Measurements from ENCODE around the gene GRK5.

The GRK5 gene

DNA sequence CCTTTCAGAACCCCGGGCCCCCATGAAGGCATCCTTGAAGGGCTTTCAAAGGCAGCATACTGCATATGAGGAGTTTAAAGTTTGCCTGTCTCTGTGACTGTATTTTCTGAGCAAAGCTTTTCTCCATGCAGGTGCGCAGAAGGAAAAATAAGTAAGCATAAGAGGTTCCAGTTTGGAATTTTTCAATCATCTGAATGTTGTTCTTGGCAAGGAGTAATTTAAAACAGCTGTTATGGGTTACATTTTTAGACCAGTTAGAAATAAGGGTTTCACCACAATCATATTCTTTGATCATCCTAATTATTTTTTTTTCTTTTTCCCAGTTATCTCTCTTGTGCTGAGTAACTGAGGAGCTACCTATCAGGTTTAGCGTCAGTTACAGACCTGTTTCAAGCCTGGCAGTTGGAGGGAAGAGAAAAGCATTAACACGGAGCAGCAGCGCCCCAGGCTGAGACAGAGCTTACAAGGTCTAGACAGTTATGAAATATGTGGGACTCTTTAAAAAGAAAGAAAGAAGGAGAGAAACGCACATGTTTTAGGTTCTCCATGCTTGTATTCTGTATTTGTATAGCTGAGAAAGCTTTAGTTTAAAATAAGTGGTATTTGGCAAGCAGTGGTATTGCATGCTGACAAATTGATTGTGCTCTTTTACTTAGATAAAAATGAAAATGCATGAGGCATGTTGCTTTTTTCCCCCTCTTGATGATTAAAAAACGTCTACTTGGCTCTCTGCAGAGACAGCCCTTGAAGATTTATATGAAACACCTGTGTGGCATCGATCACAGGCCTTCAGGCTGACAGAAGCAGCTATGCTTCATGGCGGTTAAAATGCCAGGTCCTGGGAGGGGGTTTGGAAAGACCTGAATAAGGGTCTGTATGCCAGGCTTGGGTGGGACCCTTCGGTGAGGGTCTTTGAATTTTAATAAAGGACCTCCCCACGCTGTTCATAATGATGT is 157.6 kb downstream of the GRK5 start:
- no peak for DNase-seq

DNA sequence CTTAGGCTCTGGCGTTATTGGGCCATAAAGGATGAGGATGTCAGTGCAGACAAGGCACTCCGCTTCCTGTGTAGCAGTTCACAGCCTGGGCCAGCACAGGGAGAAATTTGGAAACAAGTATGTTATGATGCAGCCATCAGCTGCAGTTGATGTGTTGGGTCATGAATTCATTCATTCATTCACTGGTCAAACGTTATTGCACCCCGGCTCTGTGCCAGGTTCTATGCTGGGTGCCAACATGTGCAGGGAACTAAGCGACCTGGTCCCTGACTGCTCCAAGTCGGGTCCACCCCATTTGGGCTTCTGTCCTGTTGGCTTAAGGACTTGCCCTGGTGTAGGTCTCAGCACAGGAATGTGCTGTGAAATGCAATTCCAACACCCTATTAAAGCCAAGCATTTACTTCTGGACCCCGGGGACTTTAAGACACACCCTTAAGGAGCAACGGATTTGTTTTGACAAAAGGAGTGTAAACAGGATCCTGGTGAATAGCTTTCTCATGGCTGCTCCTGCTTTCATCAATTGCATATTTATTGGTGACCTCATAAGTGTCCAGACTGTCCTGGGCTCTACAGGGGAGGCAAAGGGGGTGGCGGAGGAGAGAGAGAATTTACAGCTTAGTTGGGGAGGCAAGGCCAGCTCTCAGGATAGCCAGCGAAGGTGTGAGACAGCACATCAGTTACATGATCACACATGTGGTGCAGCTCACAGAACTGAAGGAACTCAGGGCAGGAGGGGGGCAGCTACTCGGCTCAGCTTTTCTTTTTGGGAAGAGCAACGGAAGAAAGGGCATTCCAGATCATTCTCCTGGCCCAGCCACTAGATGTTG is 158.6 kb downstream of the GRK5 start:
- DNase-seq = no peak

DNA sequence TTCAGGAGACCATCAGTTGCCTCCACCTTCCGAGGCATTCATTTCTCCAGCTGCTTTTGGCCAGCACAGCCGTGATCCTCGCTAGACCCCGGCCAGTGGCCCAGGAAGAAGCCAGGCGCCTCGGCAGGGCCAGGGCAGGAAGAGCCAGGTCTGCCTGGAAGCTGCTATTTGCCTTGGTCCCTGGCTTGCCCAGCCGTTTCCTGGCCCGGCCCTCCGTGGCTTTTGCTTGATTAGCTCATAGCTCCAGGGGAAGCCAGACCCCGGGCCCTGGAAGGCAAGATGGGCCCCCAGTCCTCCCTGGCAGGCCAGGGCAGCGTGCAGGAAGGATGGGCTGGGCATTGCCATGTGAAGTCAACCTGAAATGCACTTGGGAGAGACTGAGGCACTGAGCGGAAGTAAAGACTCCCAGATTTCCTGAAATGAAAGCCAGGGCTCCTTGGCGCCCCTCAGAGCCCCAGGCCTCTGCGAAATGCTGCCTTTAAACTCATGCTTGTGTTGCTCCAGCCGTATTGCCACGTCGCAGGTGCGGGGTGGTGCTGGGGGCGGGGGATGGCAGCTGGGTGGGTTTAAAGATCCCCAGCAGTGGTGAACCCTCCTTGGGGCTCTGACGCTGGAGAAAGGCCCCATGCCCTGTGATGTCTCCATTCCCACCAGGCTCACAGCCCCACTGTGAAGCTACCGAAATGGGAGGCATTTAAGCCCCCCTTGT is 160.6 kb downstream of the GRK5 start:
- DNase-seq = no peak

DNA sequence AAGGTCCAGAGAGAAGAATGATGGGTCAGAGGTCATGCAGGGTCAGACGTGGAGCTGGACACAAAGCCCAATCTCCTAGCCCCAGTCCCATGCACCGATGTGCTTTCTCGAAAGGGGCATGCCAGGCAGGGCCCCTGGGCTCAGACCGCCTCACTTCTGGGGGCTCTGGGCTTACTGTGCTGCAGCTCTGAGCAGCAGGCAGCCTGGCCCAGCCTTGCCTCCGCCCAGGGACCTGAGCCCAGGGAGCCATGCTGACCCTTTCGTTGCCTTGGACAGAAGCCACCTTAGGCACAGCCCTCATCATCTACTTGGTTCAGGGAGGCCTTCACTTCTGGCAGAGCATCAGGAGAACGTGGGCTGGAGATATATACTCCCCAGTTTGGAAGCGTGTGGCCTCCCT is 161.2 kb downstream of the GRK5 start:
- no peak for DNase-seq

DNA sequence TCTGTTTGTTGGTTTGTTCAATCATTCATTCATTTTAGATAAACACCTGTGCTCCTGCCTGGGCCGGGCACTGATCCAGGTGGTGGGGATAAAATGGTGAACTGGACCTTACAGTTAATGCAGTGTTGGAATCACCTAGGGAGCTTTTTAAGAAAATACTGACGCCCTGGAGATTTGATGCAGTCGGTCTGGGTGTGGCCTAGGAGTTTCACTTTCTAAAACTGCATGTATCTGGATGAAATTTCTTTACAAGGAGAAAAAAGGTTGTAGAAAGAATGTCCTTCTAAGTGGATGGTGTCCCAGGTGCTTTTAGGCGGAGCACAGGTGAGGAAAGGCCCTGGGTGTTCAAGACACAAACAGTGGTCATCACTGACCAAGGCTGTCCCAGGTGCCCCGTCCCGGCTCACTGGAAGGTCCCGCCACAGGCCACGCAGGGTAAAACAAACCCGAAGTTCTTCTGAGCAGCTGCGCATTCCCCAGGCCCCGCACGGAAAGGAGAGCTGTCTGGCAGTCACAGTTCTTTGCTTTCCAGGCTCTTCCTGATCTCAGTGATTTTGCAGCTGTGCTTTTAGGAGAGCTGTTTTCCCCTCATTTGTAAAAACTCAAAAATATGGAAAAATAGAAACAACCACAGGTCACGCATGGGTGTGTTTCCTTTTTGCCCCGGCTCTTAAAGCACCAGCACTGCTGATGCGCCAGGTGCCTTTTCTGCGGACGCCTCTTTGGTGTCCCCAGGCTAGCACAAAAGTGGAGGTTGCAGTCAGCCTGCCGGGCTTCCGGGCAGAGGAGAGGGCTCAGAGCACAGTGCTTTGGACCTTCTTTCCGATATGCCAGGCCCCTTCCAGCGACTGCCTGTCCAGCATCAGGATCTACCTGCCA is 161.9 kb downstream of the GRK5 start:
- DNase-seq = no peak

DNA sequence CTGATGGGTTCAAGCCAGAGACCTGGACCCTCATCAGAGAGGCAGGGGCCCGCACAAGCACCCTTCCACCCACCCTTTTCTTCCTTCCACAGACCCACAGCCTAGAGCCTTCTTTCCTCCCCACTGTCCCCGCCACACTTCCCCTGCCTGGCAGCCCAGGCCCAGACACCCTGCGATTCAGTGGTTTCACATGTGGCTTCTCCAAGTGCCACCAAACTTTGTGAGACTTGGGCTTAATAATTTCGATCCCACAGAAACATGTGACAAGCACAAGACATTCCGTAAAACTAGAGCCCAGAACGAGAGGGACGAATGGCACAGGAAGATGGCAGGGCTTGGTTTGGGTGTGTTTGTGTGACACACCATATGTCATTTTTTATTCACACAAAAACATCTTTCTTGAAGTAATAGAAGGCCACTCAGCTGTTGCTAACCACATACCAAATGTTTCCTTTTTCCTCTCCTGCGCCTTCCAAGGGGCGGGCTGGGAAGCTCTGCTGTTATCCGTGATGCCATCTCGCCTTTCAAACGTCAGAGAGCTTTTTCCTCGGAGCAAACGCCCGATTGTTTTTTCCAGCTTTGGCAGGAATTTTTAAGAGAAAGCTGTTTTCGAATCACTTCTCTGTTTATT is 162.9 kb downstream of the GRK5 start:
- DNase-seq = no peak

DNA sequence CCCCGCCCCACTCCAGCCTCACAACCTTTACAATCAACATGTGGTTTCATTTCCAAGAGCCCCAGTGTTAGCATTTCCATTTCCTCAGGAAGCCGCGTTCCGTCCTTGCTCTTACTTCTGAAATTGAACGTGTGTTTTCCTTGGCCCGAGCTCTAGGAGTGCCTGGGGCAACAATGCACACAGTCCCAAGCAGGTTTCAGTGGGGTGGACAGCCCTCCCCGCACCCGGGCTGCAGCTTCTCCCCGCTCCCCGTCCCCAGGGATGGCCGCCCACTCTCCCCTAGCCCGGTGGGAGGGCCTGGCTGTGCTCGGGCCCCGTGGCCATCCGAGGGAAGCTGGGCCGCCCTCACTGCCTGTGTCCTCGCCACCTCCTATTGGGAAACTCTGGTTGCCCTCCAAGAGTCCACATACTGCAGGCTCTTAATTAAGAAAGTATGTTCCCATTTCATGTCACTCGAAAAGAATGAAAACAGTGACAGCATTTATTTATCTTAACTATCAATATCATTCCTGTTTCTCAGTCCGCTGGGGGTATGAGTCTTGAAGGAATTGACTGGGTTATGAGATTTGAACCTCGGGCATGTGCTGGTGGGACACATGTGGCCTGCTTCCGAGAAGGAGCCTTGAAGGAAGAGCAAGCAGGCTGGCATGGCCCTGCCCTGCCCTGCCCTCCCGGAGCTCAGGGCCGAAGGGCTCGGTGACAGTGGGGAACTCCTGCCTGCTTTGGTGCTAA is 163.8 kb downstream of the GRK5 start:
- DNase-seq = no peak

DNA sequence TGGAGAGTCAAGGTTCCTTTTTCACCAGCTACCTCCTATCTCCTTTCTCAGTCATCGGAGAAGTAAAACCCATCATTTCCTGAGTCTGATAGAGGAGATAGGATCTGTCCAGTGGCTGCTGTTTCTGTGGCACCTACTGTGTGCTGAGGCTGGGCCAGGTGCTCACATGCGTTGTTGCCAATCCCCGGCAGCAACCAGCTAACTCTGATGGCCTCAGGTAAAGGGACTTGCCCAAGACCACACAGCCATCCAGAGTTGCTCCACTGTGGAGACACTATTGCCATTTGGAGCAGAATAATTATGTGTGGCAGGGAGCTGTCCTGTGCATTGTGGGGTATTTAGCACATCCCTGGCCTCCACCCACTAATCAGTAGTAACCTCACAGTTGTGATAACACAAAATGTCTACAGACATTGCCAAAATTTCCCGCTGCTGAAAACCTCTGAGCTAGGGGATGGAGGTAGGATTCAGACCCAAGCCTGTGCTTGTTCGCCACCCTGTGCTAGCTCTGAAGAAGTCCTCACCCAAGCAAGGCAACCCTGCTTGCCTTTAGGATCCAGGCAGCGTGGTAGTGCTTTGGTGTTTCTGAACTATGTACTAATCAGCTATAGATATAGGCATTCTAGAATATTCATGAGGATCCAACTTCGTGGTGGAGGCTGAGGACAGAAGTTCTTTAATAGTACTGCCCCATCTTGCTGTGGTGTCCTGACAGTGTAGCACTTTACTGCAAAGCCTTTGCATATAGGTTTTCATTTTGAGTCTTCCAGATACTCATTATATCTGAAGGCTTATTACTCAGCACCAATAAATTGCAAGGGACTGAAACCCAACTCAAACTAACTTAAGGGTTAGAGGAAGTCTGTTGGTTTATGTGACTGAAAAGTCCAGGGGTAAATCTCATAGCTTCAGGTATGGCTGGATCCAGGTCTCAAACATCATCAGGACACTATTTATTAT is 164.6 kb downstream of the GRK5 start:
- no peak for DNase-seq

DNA sequence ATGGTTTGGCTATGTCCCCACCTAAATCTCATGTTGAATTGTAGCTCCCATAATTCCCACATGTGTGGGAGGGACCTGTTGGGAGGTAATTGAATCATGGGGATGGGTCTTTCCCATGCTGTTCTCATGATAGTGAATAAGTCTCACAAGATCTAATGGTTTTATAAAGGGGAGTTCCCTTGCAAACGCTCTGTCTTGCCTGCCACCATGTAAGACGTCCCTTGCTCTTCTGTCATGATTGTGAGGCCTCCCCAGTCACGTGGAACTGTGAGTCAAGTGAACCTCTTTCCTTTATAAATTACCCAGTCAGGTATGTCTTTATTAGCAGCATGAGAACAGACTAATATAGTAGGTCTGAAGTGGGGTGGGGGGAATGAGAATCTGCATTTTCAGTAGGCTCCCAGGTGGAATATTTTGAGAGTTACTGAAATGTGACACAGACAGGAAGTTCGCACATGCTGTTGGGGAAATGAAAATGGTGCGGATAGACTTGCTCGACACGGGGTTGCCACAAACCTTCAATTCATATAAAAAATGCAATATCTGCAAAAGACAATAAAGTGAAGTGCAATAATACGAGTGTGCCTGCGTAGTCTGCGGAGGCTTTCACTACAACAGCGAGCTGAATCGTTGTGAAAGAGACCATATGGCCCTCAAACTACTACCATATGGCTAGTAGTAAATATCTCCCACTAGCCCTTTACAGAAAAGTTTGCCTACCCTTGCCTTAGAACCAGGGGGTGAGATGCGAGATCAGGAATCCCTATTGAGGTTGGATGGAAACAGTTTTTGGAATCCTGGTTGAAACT is 166.1 kb downstream of the GRK5 start:
- no peak for DNase-seq

DNA sequence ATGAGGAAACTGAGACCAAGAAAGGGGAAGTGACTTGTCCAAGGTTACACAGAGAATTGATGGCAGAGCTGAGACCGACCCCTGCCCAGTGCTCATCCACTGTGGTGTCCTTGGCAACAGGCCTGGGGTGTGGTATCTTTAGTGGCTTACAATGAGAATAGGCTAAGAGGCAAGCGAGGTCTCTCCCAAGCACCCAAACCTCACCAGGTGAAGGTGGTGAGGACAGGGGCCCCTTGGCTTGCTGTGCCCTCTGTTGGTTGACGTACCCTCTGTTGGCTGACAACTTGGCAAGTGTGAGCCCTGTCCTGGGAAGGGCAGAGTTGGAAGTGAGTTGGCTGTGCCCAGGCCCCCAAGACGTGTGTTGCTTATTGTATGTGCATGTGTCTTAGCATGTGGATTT is 166.9 kb downstream of the GRK5 start:
- DNase-seq = no peak

DNA sequence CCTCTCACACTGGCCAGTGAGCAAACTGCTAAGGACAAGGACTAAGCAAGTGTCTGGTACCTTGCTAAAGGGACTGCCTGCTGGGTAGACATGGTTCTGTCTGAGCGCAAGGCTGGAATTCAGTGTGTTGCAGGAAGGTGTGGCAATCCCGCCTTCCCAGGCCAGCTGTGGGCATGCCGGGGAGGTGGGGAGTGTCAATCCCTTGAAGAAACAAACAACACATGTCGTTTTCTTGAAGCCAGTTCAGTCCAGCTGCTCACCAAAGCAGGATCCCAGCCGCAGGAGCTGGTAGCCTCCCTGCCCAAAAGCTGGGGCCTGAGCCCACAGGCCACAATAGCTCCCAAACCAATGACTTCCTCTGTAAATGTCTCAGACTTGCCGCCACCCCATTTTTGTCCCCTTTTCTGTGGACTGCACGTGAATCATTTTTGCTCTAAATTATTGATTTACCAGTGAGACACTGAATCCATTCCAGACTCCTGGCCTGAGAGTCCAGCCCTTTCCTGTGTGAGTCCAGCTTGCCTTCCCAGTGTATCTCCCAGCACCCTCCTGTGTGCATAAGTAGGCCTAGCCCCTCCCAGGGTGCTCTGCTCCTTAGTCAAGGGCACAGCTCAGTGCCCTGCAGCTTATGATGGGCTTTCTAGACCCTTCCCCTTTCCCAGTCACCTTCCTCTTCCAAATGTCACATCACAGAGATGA is 168.4 kb downstream of the GRK5 start:
- no peak for DNase-seq

DNA sequence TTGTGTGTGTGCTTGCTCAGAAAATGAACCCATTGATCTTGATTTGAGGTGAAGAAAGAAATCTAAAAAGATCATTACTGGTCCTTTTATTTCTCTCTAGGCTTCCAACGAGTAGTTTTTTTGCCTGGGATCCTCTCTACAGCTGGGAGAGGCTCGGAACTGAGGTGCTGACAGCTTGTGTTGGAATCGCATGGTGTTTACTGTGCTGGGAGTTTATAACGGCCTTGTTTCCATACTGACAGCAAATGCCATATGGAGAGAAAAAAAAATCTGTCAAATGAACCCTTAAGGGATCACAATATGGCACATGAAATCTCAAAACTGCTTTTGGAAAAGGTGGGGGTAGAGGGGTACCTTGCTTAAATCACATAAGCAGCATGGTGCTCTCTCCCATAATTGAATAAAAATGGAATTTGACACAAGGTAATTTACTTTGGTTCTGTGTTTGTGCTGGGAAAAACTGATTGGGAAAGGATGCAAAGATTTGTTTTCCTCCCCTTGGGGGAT is 170.1 kb downstream of the GRK5 start:
- DNase-seq = no peak

DNA sequence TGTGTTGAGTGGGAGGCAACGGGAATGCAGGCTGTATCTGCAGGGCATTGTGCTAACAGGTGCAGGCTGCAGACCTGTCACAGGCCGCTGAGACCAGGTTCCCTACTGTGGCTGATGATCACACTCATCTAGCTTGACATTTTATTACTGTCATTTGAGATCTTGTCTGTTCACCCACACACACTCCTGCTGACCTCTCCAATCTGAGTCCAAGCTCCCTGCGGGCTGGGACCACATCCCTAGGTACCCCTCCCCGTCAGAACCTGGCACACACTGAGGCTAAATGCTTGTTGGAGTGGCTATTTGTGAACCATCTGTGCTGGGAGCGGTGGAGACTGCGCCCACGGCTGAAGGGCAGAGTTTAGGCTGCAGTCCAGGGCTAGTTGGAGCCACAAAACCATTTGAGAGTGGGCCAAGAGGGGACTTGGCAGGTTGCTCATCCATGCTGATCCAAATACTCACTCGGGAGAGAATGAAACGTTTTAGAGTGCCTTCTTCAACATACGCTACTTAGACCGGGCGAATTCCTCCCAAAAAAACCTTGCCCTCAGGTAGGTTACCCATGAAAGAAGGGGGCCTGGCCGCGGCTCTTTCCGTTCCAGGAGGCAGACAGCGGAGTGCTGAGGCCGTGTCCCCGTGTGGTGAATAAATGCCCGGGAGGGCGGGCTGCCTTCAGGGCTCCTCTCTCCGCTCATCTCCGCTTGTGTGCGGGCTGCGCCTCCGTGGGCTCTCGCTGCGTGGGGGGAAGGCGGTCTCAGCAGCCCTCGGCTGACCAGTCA is 170.8 kb downstream of the GRK5 start:
- no peak for DNase-seq

DNA sequence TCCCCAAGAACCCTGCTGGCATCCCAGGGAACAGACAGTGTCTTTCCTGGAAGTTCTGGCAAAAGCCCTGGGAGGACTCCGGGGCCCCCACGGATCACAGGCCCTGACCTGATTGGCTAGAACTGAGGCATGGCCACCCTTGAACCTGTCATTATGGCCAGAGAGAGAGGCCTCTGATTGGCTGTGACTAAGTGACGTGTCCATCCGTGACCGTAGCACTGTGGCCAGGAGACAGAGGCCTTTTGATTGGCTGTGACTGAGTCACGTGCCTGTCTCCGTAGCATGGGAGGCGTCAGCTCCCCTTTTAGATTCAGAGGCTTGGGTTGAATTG is 171.3 kb downstream of the GRK5 start:
- DNase-seq = no peak

DNA sequence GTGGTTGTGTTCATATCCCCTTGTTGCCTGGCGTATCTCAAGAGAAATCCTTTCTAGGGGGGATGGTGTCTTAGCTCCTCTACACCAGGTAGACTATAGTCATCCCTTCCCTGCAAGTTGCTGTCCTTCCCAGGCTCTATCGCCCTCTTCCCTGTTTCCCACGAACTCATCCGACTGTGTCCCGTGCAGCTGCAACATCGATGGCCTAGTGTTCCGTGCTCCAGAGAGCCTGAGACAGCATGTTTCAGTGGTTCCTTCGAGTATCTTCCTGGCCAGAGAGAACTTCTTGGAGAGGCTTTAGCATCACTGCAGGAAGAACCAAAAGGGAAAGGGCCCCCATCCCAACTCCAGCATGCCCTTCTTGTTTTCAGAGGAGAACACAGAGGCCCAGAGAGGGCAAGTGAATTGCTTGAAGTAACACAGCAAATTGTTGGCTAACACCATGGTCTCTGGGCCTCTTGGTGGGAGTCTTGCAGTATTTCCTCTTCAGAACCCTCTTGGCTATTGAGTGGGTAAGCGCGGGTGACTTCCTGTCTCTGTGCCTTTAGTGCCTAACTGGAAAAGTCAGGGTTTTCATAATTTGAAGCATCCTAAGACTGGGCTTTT is 172.2 kb downstream of the GRK5 start:
- DNase-seq = no peak

DNA sequence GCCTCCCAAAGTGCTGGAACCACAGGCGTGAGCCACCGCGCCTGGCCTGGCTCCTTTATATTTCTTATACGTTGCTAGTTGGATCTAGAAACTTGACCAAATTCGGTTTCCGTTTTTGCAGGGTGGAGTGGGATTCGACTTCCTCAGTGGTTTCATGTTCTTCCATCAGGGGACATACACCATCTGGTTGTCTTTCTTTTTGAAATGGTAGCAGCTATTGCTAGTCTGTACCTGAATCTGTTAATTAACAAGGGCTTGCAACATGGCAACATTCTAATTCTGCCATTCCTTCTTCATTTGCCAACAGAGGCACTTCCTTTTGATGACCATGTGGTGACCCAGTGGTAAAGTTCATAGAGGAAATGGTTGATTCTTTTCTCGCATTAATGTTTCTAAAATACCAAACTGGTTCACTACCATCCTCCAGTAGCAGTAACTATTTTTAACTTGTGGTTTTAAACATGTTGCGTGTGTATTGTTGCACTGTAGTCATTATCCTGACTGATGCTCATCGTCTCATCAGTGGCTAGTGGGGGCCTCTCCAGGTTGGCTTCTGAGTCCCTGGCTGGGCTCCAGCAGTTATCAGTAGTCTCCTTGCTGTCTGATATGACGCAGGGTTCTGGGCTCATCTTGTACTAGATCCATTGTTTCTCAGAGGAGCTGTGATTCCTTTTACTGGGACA is 175.9 kb downstream of the GRK5 start:
- DNase-seq = no peak
